GM19035 (cell line): ENCODE results near the gene TBX10.
"Not testable (repeated sequence)": the region's sequence is repeated elsewhere in the genome, so short reads cannot be mapped to it uniquely, and the experiment has no call there.

Experiments
- ATAC-seq: cut with Tn5 transposase; IDR thresholded peaks from one replicate; pipeline ENCODE4 v1.9.1; 2021; ENCODE audit not compliant: unreplicated experiment

The TBX10 gene

GRCh38 chr11:67604815-67605214 lies 34.7 kb downstream of the TBX10 start:
- ATAC-seq, result no peak

- not testable (repeated sequence) for ATAC-seq
Observed at GRCh38 chr11:67604119-67604518, 35.4 kb downstream of the TBX10 start.

GRCh38 chr11:67601098-67601497 lies 38.5 kb downstream of the TBX10 start:
- no peak for ATAC-seq

GRCh38 chr11:67600324-67601029 lies 39.1 kb downstream of the TBX10 start:
- ATAC-seq, result peak; percentile 85

GRCh38 chr11:67599149-67599548 lies 40.4 kb downstream of the TBX10 start:
- ATAC-seq, result no peak

- ATAC-seq, result not testable (repeated sequence)
Observed at GRCh38 chr11:67597963-67598362, 41.6 kb downstream of the TBX10 start.

GRCh38 chr11:67597458-67597857 lies 42.1 kb downstream of the TBX10 start:
- ATAC-seq, result not testable (repeated sequence)

- ATAC-seq, result no peak
Observed at GRCh38 chr11:67596753-67597300, 42.7 kb downstream of the TBX10 start.

- no peak for ATAC-seq
Observed at GRCh38 chr11:67594480-67594879, 45.1 kb downstream of the TBX10 start.

GRCh38 chr11:67593565-67593905 lies 46.0 kb downstream of the TBX10 start:
- ATAC-seq, result no peak

- no peak for ATAC-seq
Observed at GRCh38 chr11:67592880-67593564, 46.5 kb downstream of the TBX10 start.

- ATAC-seq, result not testable (repeated sequence)
Observed at GRCh38 chr11:67588899-67589415, 50.6 kb downstream of the TBX10 start.

- peak; percentile 43 for ATAC-seq
Observed at GRCh38 chr11:67588136-67588503, 51.4 kb downstream of the TBX10 start.

GRCh38 chr11:67586568-67587250 lies 52.9 kb downstream of the TBX10 start:
- ATAC-seq, result no peak

GRCh38 chr11:67585911-67586310 lies 53.7 kb downstream of the TBX10 start:
- ATAC-seq, result no peak

- no peak for ATAC-seq
Observed at GRCh38 chr11:67584881-67585873, 54.4 kb downstream of the TBX10 start.

- ATAC-seq, result no peak
Observed at GRCh38 chr11:67584205-67584880, 55.2 kb downstream of the TBX10 start.

- ATAC-seq, result peak; percentile 51
Observed at GRCh38 chr11:67583247-67584204, 56.0 kb downstream of the TBX10 start, which contains the start of gene GSTP1. Gene GSTP1, plus strand, starts transcription at chr11:67583812. Its CDS starts 32 bp downstream, at chr11:67583844.

GRCh38 chr11:67582011-67582410 lies 57.6 kb downstream of the TBX10 start:
- no peak for ATAC-seq
